ENCODE data around the gene MAP3K21. TPM values are rescaled to one million over a fixed set of nuclear protein-coding genes. Genes with fewer than 3 reads are reported as not detected.

The MAP3K21 gene
- total and polyA plus RNA-seq, 10 donors = 0.38 to 4.6 (median 1.1) TPM

DNA sequence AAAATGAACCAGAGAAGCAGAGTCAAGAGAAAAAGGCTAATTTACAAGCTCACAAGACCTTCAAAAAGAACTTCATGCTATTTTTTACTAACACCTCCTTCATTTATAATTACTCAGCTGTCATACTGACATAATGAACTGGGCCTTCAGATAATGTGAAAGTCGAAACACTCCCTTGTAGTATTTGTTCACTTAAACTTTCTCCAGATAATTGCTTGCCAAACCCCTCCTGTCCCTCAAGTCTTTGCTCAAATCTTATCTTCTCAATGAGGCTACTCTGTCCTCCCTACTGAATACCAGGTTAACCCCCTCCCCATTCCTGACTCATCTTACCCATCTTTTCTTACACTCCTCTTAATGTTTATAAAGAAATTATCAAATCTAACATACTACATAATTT lies 11.1 kb upstream of the MAP3K21 start:
- WGBS, 5 donors = 58 to 91% (median 74%) methylated on average over 1 of the region's 1 CpG

DNA sequence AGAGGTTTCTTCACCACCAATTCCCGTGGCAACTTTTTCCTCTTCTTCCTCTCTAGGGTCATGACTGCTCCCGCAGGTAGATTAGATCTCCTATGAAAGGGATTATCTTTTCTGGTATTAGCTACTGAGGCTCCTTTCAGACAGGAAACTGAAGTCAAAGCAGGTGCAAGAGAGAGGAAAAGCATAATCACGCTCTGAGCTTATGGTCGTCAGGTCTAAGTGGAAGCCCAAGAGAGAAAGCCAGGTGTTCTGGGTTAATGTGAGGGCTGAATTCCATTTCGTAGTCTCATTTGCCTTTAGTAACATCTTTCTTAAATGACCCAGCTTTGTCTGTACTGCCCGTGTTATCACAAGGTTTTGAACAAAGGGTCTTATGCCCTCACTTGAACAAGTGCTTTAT lies 8.3 kb upstream of the MAP3K21 start:
- no peak overlapping the region for H3K27ac ChIP-seq
- intact Hi-C loops (cut with DNase I; ENCODE audit: low total_unique reads) = no loop called here
- no peak for DNase-seq
- H3K27me3 ChIP-seq (replicated peaks in 1 of 7) = peaks cover 0 to 6% (median 0%) of the 10 kb centered on the region in 7 donors
- no peak overlapping the region for H3K4me3 ChIP-seq
- TF ChIP-seq POLR2AphosphoS5 (IDR thresholded peaks at IDR 0.05) (no peak), POLR2A (IDR thresholded peaks at IDR 0.05) (no peak)
- TF ChIP-seq, protein P1, sequence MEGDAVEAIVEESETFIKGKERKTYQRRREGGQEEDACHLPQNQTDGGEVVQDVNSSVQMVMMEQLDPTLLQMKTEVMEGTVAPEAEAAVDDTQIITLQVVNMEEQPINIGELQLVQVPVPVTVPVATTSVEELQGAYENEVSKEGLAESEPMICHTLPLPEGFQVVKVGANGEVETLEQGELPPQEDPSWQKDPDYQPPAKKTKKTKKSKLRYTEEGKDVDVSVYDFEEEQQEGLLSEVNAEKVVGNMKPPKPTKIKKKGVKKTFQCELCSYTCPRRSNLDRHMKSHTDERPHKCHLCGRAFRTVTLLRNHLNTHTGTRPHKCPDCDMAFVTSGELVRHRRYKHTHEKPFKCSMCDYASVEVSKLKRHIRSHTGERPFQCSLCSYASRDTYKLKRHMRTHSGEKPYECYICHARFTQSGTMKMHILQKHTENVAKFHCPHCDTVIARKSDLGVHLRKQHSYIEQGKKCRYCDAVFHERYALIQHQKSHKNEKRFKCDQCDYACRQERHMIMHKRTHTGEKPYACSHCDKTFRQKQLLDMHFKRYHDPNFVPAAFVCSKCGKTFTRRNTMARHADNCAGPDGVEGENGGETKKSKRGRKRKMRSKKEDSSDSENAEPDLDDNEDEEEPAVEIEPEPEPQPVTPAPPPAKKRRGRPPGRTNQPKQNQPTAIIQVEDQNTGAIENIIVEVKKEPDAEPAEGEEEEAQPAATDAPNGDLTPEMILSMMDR (IDR thresholded peaks at IDR 0.05 in 8 of 11, conservative IDR thresholded peaks at IDR 0.05 in 3 of 11) = no peak
- H3K36me3 ChIP-seq = no peaks in the 10 kb centered on the region
- H3K9me3 ChIP-seq = no peaks in the 10 kb centered on the region
- no peaks in the 10 kb centered on the region for H3K4me1 ChIP-seq
- 61 to 69% (median 65%) methylated on average over 6 of the region's 6 CpGs for WGBS, 5 donors

More for the DNA sequence above, 11.1 kb upstream of the MAP3K21 start:
- no peaks in the 10 kb centered on the region for H3K36me3 ChIP-seq
- H3K27me3 ChIP-seq (replicated peaks in 1 of 7) = peaks cover 0 to 6% (median 0%) of the 10 kb centered on the region in 7 donors
- no peaks in the 10 kb centered on the region for H3K4me1 ChIP-seq
- intact Hi-C loops (cut with DNase I; ENCODE audit: low total_unique reads) = no loop called here
- H3K27ac ChIP-seq = no peak overlapping the region
- H3K4me3 ChIP-seq = no peak overlapping the region
- H3K9me3 ChIP-seq = no peaks in the 10 kb centered on the region
- DNase-seq = no peak
- TF ChIP-seq, protein P1 (IDR thresholded peaks at IDR 0.05 in 8 of 11, conservative IDR thresholded peaks at IDR 0.05 in 3 of 11) = no peak
- TF ChIP-seq POLR2AphosphoS5 (IDR thresholded peaks at IDR 0.05) (no peak), POLR2A (IDR thresholded peaks at IDR 0.05) (no peak)

DNA sequence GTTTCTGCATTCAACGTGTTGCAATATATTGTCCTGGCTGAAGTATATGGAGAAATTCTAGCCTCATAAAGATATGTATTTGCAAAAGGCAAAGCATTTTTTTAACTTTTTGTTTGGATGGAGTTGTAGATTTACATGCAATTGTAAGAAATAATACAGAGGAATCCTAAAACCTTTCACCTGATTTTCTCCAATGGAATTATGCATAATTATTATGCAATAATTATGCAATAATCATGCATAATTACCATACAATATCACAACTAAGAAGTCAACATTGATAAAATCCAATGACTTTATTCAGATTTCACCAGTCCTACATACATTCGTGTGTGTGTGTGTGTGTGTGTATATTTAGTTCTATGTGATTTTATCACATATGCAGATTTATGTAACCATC lies 7.5 kb upstream of the MAP3K21 start:
- Histone ChIP-seq H3K36me3 (no peaks in the 10 kb centered on the region), H3K9me3 (no peaks in the 10 kb centered on the region), H3K4me3 (no peak overlapping the region), H3K4me1 (no peaks in the 10 kb centered on the region), H3K27me3 (replicated peaks in 1 of 7) (peaks cover 0 to 6% (median 0%) of the 10 kb centered on the region in 7 donors), H3K27ac (no peak overlapping the region)
- 81 to 94% (median 92%) methylated on average over 2 of the region's 2 CpGs for WGBS, 5 donors
- intact Hi-C loops (cut with DNase I; ENCODE audit: low total_unique reads) = no loop called here
- no peak for TF ChIP-seq POLR2AphosphoS5 (IDR thresholded peaks at IDR 0.05)
- DNase-seq = no peak

DNA sequence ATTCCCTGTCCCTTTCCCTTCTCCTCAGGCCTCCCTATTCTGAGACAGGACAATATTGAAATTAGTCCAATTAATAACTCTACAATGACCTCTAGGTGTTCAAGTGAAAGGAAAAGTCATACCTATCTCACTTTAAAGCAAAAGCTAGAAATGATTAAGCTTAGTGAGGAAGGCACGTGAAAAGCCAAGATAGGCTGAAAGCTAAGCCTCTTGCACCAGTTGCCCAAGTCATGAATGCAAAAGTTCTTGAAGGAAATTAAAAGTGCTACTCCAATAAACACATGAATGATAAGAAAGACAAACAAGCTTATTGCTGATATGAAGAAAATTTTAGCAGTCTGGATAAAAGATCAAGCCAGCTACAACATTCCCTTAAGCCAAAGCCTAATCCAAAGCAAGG lies 3.8 kb upstream of the MAP3K21 start:
- intact Hi-C loops (cut with DNase I; ENCODE audit: low total_unique reads) = no loop called here
- no peak overlapping the region for H3K4me3 ChIP-seq
- H3K4me1 ChIP-seq = peaks cover under 1 to 19% (median 15%) of the 10 kb centered on the region in 6 donors
- WGBS, 5 donors = 82 to 94% (median 84%) methylated on average over 1 of the region's 1 CpG
- H3K36me3 ChIP-seq = no peaks in the 10 kb centered on the region
- DNase-seq = no peak
- TF ChIP-seq, protein P1 (IDR thresholded peaks at IDR 0.05 in 8 of 11, conservative IDR thresholded peaks at IDR 0.05 in 3 of 11) = no peak
- TF ChIP-seq POLR2AphosphoS5 (IDR thresholded peaks at IDR 0.05) (no peak), POLR2A (IDR thresholded peaks at IDR 0.05) (no peak)
- peaks cover 0 to 16% (median 0%) of the 10 kb centered on the region in 7 donors for H3K27me3 ChIP-seq (replicated peaks in 1 of 7)
- no peak overlapping the region for H3K27ac ChIP-seq
- H3K9me3 ChIP-seq = no peaks in the 10 kb centered on the region

DNA sequence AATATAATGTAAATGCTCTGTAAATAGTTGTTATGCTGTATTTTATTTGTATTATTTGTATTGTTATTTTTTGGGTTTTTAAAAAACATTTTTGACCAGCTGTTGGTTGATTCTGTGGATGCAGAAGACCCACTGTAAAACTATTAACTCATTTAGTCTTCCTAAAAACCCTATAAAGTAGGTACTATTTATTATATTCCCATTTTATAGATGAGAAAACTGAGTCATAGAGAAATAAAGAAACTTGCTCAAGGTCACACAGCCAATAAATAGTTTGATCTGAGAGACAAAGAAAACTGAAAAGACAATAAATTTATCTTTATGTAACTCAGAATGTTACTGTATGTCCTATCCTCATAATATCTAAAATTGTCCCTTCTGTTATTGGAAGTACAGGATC lies 1.2 kb upstream of the MAP3K21 start:
- Histone ChIP-seq H3K36me3 (no peaks in the 10 kb centered on the region), H3K9me3 (no peaks in the 10 kb centered on the region), H3K27me3 (replicated peaks in 1 of 7) (peaks cover 0 to 30% (median 6%) of the 10 kb centered on the region in 7 donors), H3K4me3 (no peak overlapping the region), H3K4me1 (peaks cover 5 to 30% (median 21%) of the 10 kb centered on the region in 6 donors), H3K27ac (no peak overlapping the region)
- no peak for DNase-seq
- TF ChIP-seq POLR2A (IDR thresholded peaks at IDR 0.05) = no peak
- TF ChIP-seq POLR2AphosphoS5 (IDR thresholded peaks at IDR 0.05) = no peak
- TF ChIP-seq, protein P1 (IDR thresholded peaks at IDR 0.05 in 8 of 11, conservative IDR thresholded peaks at IDR 0.05 in 3 of 11) = no peak
- intact Hi-C loops (cut with DNase I; ENCODE audit: low total_unique reads) = no loop called here

Measured in spleen (tissue), 11 donors.